Hepatocyte (in vitro differentiated cells): Measurements from ENCODE around the gene KRTAP12-4. TPM values are rescaled to one million over a fixed set of nuclear protein-coding genes. Genes with fewer than 3 reads are reported as not detected.
"Not testable (repeated sequence)": the region's sequence is repeated elsewhere in the genome, so short reads cannot be mapped to it uniquely, and the experiment has no call there.

Experiments used
- DNase-seq: peaks from one replicate; pipeline ENCODE4 v3.0.0-alpha.2; 2016; ENCODE audit warnings: low spot score
- H2AFZ ChIP-seq: fragments of 200-600 bp; sonication (generic); 2 replicates; pipeline ENCODE4 v1.6.0; 2016; ENCODE audit warnings: antibody characterized with exemption, mild to moderate bottlenecking
- H3K27ac ChIP-seq: fragments of 200-600 bp; sonication (generic); 2 replicates; pipeline ENCODE4 v1.5.1; 2016; ENCODE audit warnings: mild to moderate bottlenecking
- H3K27me3 ChIP-seq: fragments of 200-600 bp; sonication (generic); 2 replicates; pipeline ENCODE4 v1.6.1; 2016
- H3K36me3 ChIP-seq: fragments of 200-600 bp; sonication (generic); replicated peaks from 2 replicates; pipeline ENCODE4 v1.5.1; 2016; ENCODE audit warnings: low read depth; ENCODE audit not compliant: insufficient read depth
- H3K4me1 ChIP-seq: fragments of 200-600 bp; sonication (generic); 2 replicates; pipeline ENCODE4 v1.5.1; 2016; ENCODE audit warnings: mild to moderate bottlenecking, moderate library complexity; ENCODE audit not compliant: insufficient read depth
- H3K4me2 ChIP-seq: fragments of 200-600 bp; sonication (generic); 2 replicates; pipeline ENCODE4 v1.6.0; 2016
- H3K4me3 ChIP-seq: fragments of 200-600 bp; sonication (generic); 2 replicates; pipeline ENCODE4 v1.5.1; 2016; ENCODE audit warnings: mild to moderate bottlenecking
- H3K79me2 ChIP-seq: fragments of 200-600 bp; sonication (generic); 2 replicates; pipeline ENCODE4 v1.6.0; 2017; ENCODE audit warnings: mild to moderate bottlenecking
- H3K9me2 ChIP-seq: fragments of 200-600 bp; sonication (generic); replicated peaks from 2 replicates; pipeline ENCODE4 v1.6.0; 2017; ENCODE audit warnings: mild to moderate bottlenecking; ENCODE audit not compliant: insufficient read depth
- H3K9me3 ChIP-seq: fragments of 200-600 bp; sonication (generic); 2 replicates; pipeline ENCODE4 v1.5.1; 2016; ENCODE audit warnings: low read depth, mild to moderate bottlenecking
- H4K20me1 ChIP-seq: fragments of 200-600 bp; sonication (generic); 2 replicates; pipeline ENCODE4 v1.6.0; 2016; ENCODE audit warnings: mild to moderate bottlenecking; ENCODE audit not compliant: insufficient read depth, poor library complexity, severe bottlenecking
- EZH2 ChIP-seq: fragments of 200-600 bp; sonication (generic); IDR thresholded peaks from 2 replicates; pipeline ENCODE4 v1.6.1; 2016; ENCODE audit warnings: antibody characterized with exemption, mild to moderate bottlenecking, borderline replicate concordance
- EZH2phosphoT487 ChIP-seq: fragments of 200-600 bp; sonication (generic); IDR thresholded peaks from one replicate; pipeline ENCODE4 v1.6.1; 2018; ENCODE audit warnings: antibody characterized with exemption, mild to moderate bottlenecking, low read depth, moderate library complexity; ENCODE audit not compliant: unreplicated experiment, severe bottlenecking
- WGBS: methylation state at CpG from one replicate; pipeline ENCODE4 v1.1.6; 2016; ENCODE audit warnings: low lambda C conversion rate; ENCODE audit errors: missing lambda C conversion rate; 5-methylcytosine and 5-hydroxymethylcytosine counted together
- polyA plus RNA-seq: library from polyadenylated mRNA; unstranded; fragments of >200 nt; fragmentation: Nextera tagmentation; extraction: Ambion mirVana; gene quantifications from 2 replicates; pipeline ENCODE4 v1.2.1, GENCODE V29; 2016
- total RNA-seq: library from RNA; depleted of rRNA; stranded (reverse); fragments of >200 nt; gene quantifications from 2 replicates; pipeline ENCODE4 v1.2.3, GENCODE V29; 2014
- TF ChIP-seq, protein P1 (sequence below): fragments of 200-600 bp; sonication (generic); IDR thresholded peaks from 2 replicates; pipeline ENCODE4 v1.5.1; 2016; ENCODE audit warnings: antibody characterized with exemption, mild to moderate bottlenecking; ENCODE audit not compliant: poor library complexity

Gene KRTAP12-4
- total and polyA plus RNA-seq, 2 experiments from 2014 or later: not detected

GRCh38 chr21:44648557-44649311 lies 5.7 kb downstream of the KRTAP12-4 start:
- no peak overlapping the region for H3K27ac ChIP-seq
- no peaks in the 10 kb centered on the region for H3K36me3 ChIP-seq
- H3K27me3 ChIP-seq: no peaks in the 10 kb centered on the region
- H3K79me2 ChIP-seq: no peaks in the 10 kb centered on the region
- no peaks in the 10 kb centered on the region for H3K9me2 ChIP-seq
- no peak for DNase-seq
- no peaks in the 10 kb centered on the region for H4K20me1 ChIP-seq
- peaks cover 4% of the 10 kb centered on the region for H3K9me3 ChIP-seq
- H2AFZ ChIP-seq: no peak overlapping the region
- TF ChIP-seq, protein P1, sequence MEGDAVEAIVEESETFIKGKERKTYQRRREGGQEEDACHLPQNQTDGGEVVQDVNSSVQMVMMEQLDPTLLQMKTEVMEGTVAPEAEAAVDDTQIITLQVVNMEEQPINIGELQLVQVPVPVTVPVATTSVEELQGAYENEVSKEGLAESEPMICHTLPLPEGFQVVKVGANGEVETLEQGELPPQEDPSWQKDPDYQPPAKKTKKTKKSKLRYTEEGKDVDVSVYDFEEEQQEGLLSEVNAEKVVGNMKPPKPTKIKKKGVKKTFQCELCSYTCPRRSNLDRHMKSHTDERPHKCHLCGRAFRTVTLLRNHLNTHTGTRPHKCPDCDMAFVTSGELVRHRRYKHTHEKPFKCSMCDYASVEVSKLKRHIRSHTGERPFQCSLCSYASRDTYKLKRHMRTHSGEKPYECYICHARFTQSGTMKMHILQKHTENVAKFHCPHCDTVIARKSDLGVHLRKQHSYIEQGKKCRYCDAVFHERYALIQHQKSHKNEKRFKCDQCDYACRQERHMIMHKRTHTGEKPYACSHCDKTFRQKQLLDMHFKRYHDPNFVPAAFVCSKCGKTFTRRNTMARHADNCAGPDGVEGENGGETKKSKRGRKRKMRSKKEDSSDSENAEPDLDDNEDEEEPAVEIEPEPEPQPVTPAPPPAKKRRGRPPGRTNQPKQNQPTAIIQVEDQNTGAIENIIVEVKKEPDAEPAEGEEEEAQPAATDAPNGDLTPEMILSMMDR: no peak
- TF ChIP-seq EZH2 (no peak), EZH2phosphoT487 (no peak)
- WGBS: 89% methylated on average over 33 of the region's 33 CpGs
- no peaks in the 10 kb centered on the region for H3K4me1 ChIP-seq
- no peak overlapping the region for H3K4me2 ChIP-seq
- H3K4me3 ChIP-seq: no peak overlapping the region

GRCh38 chr21:44647222-44647552 lies 7.3 kb downstream of the KRTAP12-4 start:
- Histone ChIP-seq H3K36me3 (no peaks in the 10 kb centered on the region), H3K79me2 (no peaks in the 10 kb centered on the region), H2AFZ (no peak overlapping the region), H3K27ac (no peak overlapping the region), H3K4me2 (no peak overlapping the region), H3K9me3 (peaks cover 4% of the 10 kb centered on the region), H4K20me1 (no peaks in the 10 kb centered on the region), H3K9me2 (no peaks in the 10 kb centered on the region), H3K4me3 (no peak overlapping the region), H3K27me3 (no peaks in the 10 kb centered on the region), H3K4me1 (no peaks in the 10 kb centered on the region)
- TF ChIP-seq, protein P1: no peak
- TF ChIP-seq EZH2 (no peak), EZH2phosphoT487 (no peak)
- no peak for DNase-seq
- 68% methylated on average over 8 of the region's 8 CpGs for WGBS

GRCh38 chr21:44646366-44647221 lies 7.9 kb downstream of the KRTAP12-4 start, which contains the start of gene KRTAP10-11:
Gene KRTAP10-11 (plus strand): TSS chr21:44646414. CDS start chr21:44646459, 45 bp downstream.
- H4K20me1 ChIP-seq, H3K36me3 ChIP-seq, H2AFZ ChIP-seq, H3K79me2 ChIP-seq, H3K4me2 ChIP-seq, H3K4me1 ChIP-seq, H3K27me3 ChIP-seq, H3K9me3 ChIP-seq, H3K27ac ChIP-seq, H3K9me2 ChIP-seq, H3K4me3 ChIP-seq, DNase-seq: not testable (repeated sequence)
- 92% methylated on average over 17 of the region's 21 CpGs for WGBS

- H3K27ac ChIP-seq: no peak overlapping the region
- no peaks in the 10 kb centered on the region for H3K4me1 ChIP-seq
- no peak overlapping the region for H3K4me3 ChIP-seq
- no peaks in the 10 kb centered on the region for H4K20me1 ChIP-seq
- H3K9me2 ChIP-seq: no peaks in the 10 kb centered on the region
- 74% methylated on average over 2 of the region's 2 CpGs for WGBS
- H3K79me2 ChIP-seq: no peaks in the 10 kb centered on the region
- peaks cover 4% of the 10 kb centered on the region for H3K9me3 ChIP-seq
- DNase-seq: no peak
- no peaks in the 10 kb centered on the region for H3K27me3 ChIP-seq
- H3K36me3 ChIP-seq: no peaks in the 10 kb centered on the region
- no peak overlapping the region for H3K4me2 ChIP-seq
- TF ChIP-seq EZH2 (no peak), EZH2phosphoT487 (no peak)
- TF ChIP-seq, protein P1: no peak
- no peak overlapping the region for H2AFZ ChIP-seq
Observed at GRCh38 chr21:44644878-44645277, 9.6 kb downstream of the KRTAP12-4 start.
